Parathyroid adenoma (tissue), 2 donors: ENCODE measurements around the gene MYO1D.

Experiments used
- H2AFZ ChIP-seq: fragments of 300-600 bp; sonication (generic); one replicate; pipeline ENCODE4 v1.7.0; 2017; ENCODE audit warnings: antibody characterized with exemption, mild to moderate bottlenecking
- H3K27ac ChIP-seq: fragments of 300-600 bp; sonication (generic); one replicate; pipeline ENCODE4 v1.7.0; 2017
- H3K27me3 ChIP-seq: fragments of 300-600 bp; sonication (generic); one replicate; pipeline ENCODE4 v1.7.0; 2017; ENCODE audit warnings: low read length; ENCODE audit not compliant: control insufficient read depth, insufficient read depth
- H3K36me3 ChIP-seq: fragments of 300-600 bp; sonication (generic); one replicate; pipeline ENCODE4 v1.7.0; 2017; ENCODE audit warnings: low read length; ENCODE audit not compliant: control insufficient read depth, insufficient read depth
- H3K4me1 ChIP-seq: fragments of 300-600 bp; sonication (generic); one replicate; pipeline ENCODE4 v1.7.0; 2017; ENCODE audit warnings: control low read depth
- H3K4me2 ChIP-seq: fragments of 300-600 bp; sonication (generic); one replicate; pipeline ENCODE4 v1.7.0; 2017; ENCODE audit warnings: low read length
- H3K4me3 ChIP-seq: fragments of 300-600 bp; sonication (generic); one replicate; pipeline ENCODE4 v1.7.0; 2017; ENCODE audit warnings: low read depth, low read length
- H3K79me2 ChIP-seq: fragments of 300-600 bp; sonication (generic); one replicate; pipeline ENCODE4 v1.7.0; 2017; ENCODE audit warnings: control low read depth
- H3K9ac ChIP-seq: fragments of 300-600 bp; sonication (generic); one replicate; pipeline ENCODE4 v1.7.0; 2017; ENCODE audit warnings: mild to moderate bottlenecking
- H3K9me3 ChIP-seq: fragments of 300-600 bp; sonication (generic); one replicate; pipeline ENCODE4 v1.7.0; 2017; ENCODE audit warnings: low read length; ENCODE audit not compliant: control insufficient read depth
- CTCF ChIP-seq: fragments of 300-600 bp; sonication (generic); IDR thresholded peaks from one replicate; pipeline ENCODE4 v1.7.0; 2017; ENCODE audit warnings: antibody characterized with exemption, mild to moderate bottlenecking
- donor health status: primary hyperparathyroidism.

MYO1D gene

GRCh38 chr17:32664936-32665583, 211.9 kb downstream of the MYO1D start:
- Histone ChIP-seq H3K4me1 (no peaks in the 10 kb centered on the region), H3K27me3 (no peaks in the 10 kb centered on the region), H3K4me2 (no peak overlapping the region), H3K79me2 (no peaks in the 10 kb centered on the region), H3K9me3 (no peaks in the 10 kb centered on the region), H2AFZ (no peak overlapping the region), H3K9ac (no peak overlapping the region), H3K27ac (no peak overlapping the region), H3K4me3 (no peak overlapping the region), H3K36me3 (no peaks in the 10 kb centered on the region)
- TF ChIP-seq CTCF: no peak

DNA sequence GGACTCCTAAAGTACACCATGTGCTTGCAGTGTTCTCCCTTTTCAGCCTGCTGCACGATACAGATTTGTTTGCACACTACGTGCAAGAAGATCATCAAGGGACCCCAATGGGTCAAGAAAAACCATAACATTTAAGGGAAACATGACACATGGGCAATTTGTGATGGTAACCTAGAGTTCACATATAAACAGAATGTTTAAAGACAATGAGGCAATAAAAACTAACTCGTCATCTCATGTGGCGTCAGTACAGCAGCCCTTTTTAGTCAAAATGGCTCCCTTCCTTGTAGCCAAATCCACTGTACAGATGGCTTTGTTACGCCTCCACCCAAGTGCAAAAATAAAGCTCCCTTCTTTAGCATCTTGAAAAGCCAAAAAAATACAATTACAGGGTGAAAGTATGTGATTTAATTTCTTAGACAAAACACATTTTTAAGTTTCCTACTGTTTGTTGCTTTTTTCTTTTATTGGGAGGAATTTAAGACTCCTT, 216.4 kb downstream of the MYO1D start:
- H3K27ac ChIP-seq: no peak overlapping the region
- no peak overlapping the region for H3K4me2 ChIP-seq
- no peaks in the 10 kb centered on the region for H3K36me3 ChIP-seq
- no peak overlapping the region for H3K4me3 ChIP-seq
- H3K9me3 ChIP-seq: no peaks in the 10 kb centered on the region
- H3K9ac ChIP-seq: no peak overlapping the region
- H3K79me2 ChIP-seq: no peaks in the 10 kb centered on the region
- H3K4me1 ChIP-seq: no peaks in the 10 kb centered on the region
- H2AFZ ChIP-seq: no peak overlapping the region
- TF ChIP-seq CTCF: no peak
- H3K27me3 ChIP-seq: no peaks in the 10 kb centered on the region

DNA sequence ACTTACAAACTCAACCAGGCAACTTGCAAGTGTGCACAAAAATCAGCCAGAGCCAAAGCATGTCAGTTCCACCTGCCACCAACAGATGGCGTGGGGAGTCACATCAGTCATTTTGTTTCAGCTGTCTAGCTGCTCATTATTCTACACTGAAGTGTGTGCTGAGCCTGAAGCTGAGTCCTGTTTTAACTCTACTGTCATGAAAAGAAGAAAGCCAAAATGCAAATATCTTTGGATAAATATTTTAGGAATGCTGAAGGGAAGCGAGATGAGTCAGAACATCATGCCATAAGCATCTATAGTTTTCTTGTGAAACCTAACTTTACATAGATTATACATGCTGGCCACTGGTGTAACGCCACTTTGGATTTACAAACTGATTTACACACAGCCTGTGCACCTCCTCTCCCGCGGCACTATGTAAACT, 217.5 kb downstream of the MYO1D start:
- TF ChIP-seq CTCF: peak; percentile 92
- H3K36me3 ChIP-seq: no peaks in the 10 kb centered on the region
- H2AFZ ChIP-seq: peak overlapping the region; percentile 25
- no peaks in the 10 kb centered on the region for H3K27me3 ChIP-seq
- H3K9me3 ChIP-seq: no peaks in the 10 kb centered on the region
- H3K4me1 ChIP-seq: no peaks in the 10 kb centered on the region
- H3K27ac ChIP-seq: no peak overlapping the region
- no peak overlapping the region for H3K4me3 ChIP-seq
- H3K79me2 ChIP-seq: no peaks in the 10 kb centered on the region
- no peak overlapping the region for H3K4me2 ChIP-seq
- no peak overlapping the region for H3K9ac ChIP-seq

DNA sequence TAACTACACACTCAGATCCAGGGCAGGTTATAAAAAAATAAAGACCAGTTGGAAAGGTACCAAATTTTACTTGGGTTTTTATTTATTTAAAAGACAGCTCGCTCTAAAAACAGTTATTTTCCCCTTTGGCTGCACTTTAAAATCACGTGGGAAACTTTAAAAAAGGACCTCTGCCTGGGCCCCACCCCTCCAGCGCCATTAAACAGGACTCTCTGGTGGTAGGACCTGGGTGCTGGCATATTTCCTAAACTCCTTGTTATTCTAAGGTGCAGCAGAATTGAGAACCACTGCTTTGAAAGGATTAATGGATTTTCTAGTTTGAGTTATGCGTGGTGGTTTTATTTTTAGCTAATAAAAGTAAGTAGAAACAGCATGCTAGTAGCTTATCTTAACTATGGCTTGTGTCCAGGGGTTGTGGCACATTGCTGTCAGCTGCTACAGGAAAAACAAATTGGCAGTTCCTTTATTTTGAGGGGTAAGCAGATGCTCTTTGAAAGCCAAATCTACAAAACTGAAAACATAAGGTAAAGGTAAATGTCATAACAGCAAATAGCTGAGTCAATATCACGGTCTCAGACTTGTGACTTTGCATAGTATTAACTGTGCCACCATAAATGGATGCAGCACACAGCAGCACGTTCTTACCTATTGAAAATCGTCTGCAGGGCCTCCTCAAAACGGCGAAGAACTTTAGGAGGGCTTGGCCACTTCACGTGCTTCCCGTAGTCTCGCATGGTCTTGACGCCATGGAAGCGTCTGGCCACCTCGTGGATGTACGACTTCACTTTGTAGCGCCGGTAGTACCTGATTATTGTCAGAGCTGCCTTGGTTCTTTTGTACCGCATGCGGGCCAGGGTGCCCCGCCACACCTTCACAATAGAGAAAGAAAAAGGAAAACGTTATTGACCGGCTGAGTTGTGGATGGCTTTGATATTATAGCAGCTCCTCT, 218.2 kb downstream of the MYO1D start:
- H3K4me1 ChIP-seq: no peaks in the 10 kb centered on the region
- no peak overlapping the region for H3K9ac ChIP-seq
- H3K4me3 ChIP-seq: no peak overlapping the region
- H3K79me2 ChIP-seq: no peaks in the 10 kb centered on the region
- no peak for TF ChIP-seq CTCF
- no peaks in the 10 kb centered on the region for H3K27me3 ChIP-seq
- H3K36me3 ChIP-seq: no peaks in the 10 kb centered on the region
- H3K9me3 ChIP-seq: no peaks in the 10 kb centered on the region
- H2AFZ ChIP-seq: no peak overlapping the region
- no peak overlapping the region for H3K4me2 ChIP-seq
- H3K27ac ChIP-seq: no peak overlapping the region
